K562 (cell line): ENCODE measurements around the gene GABBR1.

Source experiments
- CC2D1A ChIP-seq: fragments of 450-650 bp; IDR thresholded peaks from 2 replicates; pipeline ENCODE4 v1.6.1; 2017; ENCODE audit warnings: mild to moderate bottlenecking
- CTCF ChIP-seq, 3 experiments: IDR thresholded peaks in 2 of 3; conservative IDR thresholded peaks in 1 of 3; 2 replicates each; pipeline ENCODE4 v1.5.1; 2011 to 2012; ENCODE audit warnings: low read length in 3 of 3, mild to moderate bottlenecking in 3 of 3, control low read depth in 2 of 3, improper control_type of control experiment in 1 of 3, inconsistent platforms in 1 of 3, low read depth in 1 of 3, mixed read lengths in 1 of 3, moderate library complexity in 1 of 3; ENCODE audit not compliant: insufficient read depth in 2 of 3
- DEAF1 ChIP-seq: fragments of 450-650 bp; formaldehyde crosslinking; IDR thresholded peaks from 2 replicates; pipeline ENCODE4 v1.4.0; 2020; ENCODE audit warnings: mild to moderate bottlenecking, moderate library complexity
- E2F6 ChIP-seq, 2 experiments: IDR thresholded peaks; 2 replicates each; pipeline ENCODE4 v1.6.1; 2011; ENCODE audit warnings: borderline replicate concordance in 1 of 2, control low read depth in 1 of 2, low read depth in 1 of 2, low read length in 1 of 2, mild to moderate bottlenecking in 1 of 2, mixed read lengths in 1 of 2, moderate library complexity in 1 of 2; ENCODE audit not compliant: insufficient read depth in 1 of 2, insufficient read length in 1 of 2, poor library complexity in 1 of 2, severe bottlenecking in 1 of 2; ENCODE audit errors: extremely low read depth in 1 of 2
- EGR1 ChIP-seq: fragments of 450-650 bp; conservative IDR thresholded peaks from 2 replicates; pipeline ENCODE4 v1.6.1; 2017; ENCODE audit warnings: mild to moderate bottlenecking
- GABPB2 ChIP-seq: fragments of 250-450 bp; sonication (Bioruptor Pico); conservative IDR thresholded peaks from 2 replicates; pipeline ENCODE4 v1.5.1; 2021; ENCODE audit warnings: mild to moderate bottlenecking
- GATA2 ChIP-seq: sonication (generic); formaldehyde crosslinking; IDR thresholded peaks from 2 replicates; pipeline ENCODE4 v1.4.0; 2020; ENCODE audit warnings: mild to moderate bottlenecking, missing genetic modification reagents
- HDAC8 ChIP-seq: fragments of 450-650 bp; IDR thresholded peaks from 2 replicates; pipeline ENCODE4 v1.6.1; 2016; ENCODE audit warnings: mild to moderate bottlenecking, missing genetic modification characterization, moderate library complexity, missing compliant biosample characterization
- HMGXB4 ChIP-seq: sonication (generic); formaldehyde crosslinking; IDR thresholded peaks from 2 replicates; pipeline ENCODE4 v1.8.1; 2023; ENCODE audit warnings: mild to moderate bottlenecking, missing genetic modification reagents
- POLR2A ChIP-seq: fragments of 450-650 bp; conservative IDR thresholded peaks from 2 replicates; pipeline ENCODE4 v1.6.1; 2016
- TAF1 ChIP-seq: IDR thresholded peaks from 2 replicates; pipeline ENCODE4 v1.6.1; 2011; ENCODE audit warnings: mild to moderate bottlenecking, low read length, moderate library complexity; ENCODE audit not compliant: insufficient read depth, control insufficient read depth, severe bottlenecking; ENCODE audit errors: extremely low read depth
- ZBTB8A ChIP-seq: fragments of 450-650 bp; IDR thresholded peaks from 2 replicates; pipeline ENCODE4 v1.6.1; 2018; ENCODE audit warnings: mild to moderate bottlenecking, moderate library complexity; ENCODE audit not compliant: partially characterized antibody
- ZNF23 ChIP-seq: fragments of 250-450 bp; sonication (Bioruptor Pico); IDR thresholded peaks from 2 replicates; pipeline ENCODE4 v1.4.0; 2020; ENCODE audit warnings: mild to moderate bottlenecking
- ZNF318 ChIP-seq, 2 experiments: fragments of 450-650 bp; IDR thresholded peaks; 2 replicates each; pipeline ENCODE4 v1.6.1; 2016; ENCODE audit warnings: mild to moderate bottlenecking in 2 of 2, borderline replicate concordance in 1 of 2, low read depth in 1 of 2, moderate library complexity in 1 of 2

- TF ChIP-seq ZNF23: no peak
- no peak for TF ChIP-seq CTCF (IDR thresholded peaks at IDR 0.05 in 2 of 3, conservative IDR thresholded peaks at IDR 0.05 in 1 of 3; ENCODE audit: insufficient read depth in 2 of 3, low read depth in 1 of 3, low read length in 3 of 3)
- TF ChIP-seq HMGXB4: no peak
- no peak for TF ChIP-seq CC2D1A
- no peak for TF ChIP-seq GATA2
- no peak for TF ChIP-seq TAF1
- no peak for TF ChIP-seq E2F6 (IDR thresholded peaks at IDR 0.05; ENCODE audit: borderline replicate concordance in 1 of 2, extremely low read depth in 1 of 2, insufficient read depth in 1 of 2, insufficient read length in 1 of 2, low read depth in 1 of 2, low read length in 1 of 2, poor library complexity in 1 of 2, severe bottlenecking in 1 of 2)
- no peak for TF ChIP-seq POLR2A
- no peak for TF ChIP-seq ZBTB8A
- TF ChIP-seq DEAF1 (CRISPR knock-in tag): no peak
- no peak for TF ChIP-seq EGR1
- no peak for TF ChIP-seq ZNF318 (IDR thresholded peaks at IDR 0.05; ENCODE audit: borderline replicate concordance in 1 of 2, low read depth in 1 of 2)
- TF ChIP-seq GABPB2 (CRISPR knock-in tag): no peak
- no peak for TF ChIP-seq HDAC8 (tag)
Observed at GRCh38 chr6:29663300-29664042, 30.5 kb upstream of the GABBR1 start.
